Activated CD4-positive, alpha-beta T cell treated with anti-CD3 and anti-CD28 coated beads for 24 hours (primary cell): ENCODE data around the gene RIMBP2.

Experiments used
- DNase-seq, 2 donors: peaks; one replicate each; pipeline ENCODE4 v3.0.0-alpha.2; 2020; ENCODE audit warnings: low read depth in 2 of 2

RIMBP2 gene

GRCh38 chr12:130485291-130486145 lies 230.6 kb downstream of the RIMBP2 start:
- no peak for DNase-seq

GRCh38 chr12:130484221-130484620 lies 231.9 kb downstream of the RIMBP2 start:
- DNase-seq = no peak

DNA sequence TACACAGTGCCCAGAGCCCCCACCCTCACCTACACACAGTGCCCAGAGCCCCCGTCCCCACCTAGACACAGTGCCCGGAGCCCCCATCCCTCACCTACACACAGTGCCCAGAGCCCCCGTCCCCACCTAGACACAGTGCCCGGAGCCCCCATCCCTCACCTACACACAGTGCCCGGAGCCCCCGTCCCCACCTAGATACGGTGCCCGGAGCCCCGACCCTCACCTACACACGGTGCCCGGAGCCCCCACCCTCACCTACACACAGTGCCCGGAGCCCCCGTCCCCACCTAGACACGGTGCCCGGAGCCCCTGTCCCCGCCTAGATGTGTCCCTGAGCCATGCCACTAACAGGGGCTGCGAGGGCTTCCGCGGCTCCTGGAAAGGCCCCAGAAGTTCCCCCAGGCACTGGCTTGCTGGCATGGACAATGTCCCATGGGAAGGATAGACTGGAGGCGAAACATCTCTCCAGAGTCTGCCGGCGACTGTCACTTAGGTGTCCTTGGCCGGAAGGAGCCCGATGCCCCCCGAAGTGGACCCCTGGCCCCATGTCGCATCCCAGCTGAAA lies 232.4 kb downstream of the RIMBP2 start:
- DNase-seq = no peak

DNA sequence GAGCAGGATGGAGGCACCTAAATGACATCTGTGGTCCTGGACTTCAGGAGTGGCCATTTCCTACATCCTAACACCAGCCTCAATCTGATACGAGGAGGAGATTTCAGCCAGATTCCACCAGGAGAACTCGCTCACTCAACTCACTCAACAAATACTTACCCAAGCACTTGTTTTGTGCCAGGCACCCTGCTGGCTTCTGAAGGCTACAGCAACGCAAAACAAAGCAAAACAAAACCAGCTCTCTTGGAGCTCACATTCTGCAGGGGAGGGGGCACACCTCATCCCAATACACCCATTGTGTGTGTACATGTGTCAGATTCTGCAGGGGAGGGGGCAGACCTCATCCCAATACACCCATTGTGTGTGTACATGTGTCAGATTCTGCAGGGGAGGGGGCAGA lies 233.7 kb downstream of the RIMBP2 start:
- DNase-seq = no peak

- no peak for DNase-seq
Measured at GRCh38 chr12:130481392-130481879, 234.7 kb downstream of the RIMBP2 start.

DNA sequence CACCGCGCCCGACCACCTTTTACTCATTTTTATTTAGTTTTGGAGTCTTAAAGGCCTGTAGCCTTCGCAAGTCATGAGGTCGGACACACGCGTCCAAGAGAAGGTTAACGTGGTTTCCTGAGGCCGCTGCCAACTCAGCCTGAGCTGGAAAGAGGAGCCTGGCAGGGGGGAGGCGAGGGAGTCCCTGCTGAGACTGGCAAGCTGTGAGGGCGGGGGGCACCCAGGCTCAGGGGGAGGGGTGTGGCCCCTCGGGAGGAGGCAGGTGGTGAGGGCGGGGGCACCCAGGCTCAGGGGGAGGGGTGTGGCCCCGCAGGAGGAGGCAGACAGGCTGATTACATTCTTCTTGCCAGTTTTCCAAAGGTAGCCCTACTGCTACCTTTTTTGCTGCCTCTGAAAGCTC lies 235.2 kb downstream of the RIMBP2 start:
- no peak for DNase-seq

GRCh38 chr12:130480231-130480630 lies 235.9 kb downstream of the RIMBP2 start:
- no peak for DNase-seq

DNA sequence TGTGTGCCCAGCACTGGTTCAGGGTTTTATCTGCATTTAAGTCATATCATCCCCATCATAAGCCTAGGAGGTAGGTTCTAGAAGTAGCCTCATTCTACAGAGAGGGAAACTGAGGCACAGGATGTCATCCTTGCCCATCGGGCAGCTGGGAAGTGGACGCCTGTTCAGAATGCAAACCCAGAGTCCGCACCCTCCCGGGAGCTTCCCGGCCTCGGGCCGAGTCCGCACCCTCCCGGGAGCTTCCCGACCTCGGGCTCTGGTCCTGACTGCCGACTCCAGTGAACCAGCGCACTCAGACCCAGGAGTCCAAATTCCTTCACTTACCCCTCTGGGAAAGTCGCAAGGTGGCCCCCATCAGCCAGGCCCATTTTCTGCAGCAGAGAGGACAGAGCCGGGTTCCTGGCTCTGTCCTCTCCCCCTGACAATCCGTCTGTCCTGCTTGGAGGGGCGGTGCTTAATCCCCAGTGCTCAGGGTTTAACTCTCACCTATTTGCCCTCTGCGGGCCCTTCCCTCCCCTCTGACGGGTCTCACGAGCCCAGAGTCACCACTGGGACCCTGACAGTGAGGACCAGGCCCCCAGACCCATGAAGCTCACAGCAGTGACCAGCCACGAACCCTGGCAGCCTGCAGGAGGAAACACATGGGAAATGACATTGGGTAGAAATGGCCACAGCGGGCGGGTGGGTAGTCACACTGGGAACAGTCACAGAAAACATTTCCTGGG lies 236.5 kb downstream of the RIMBP2 start:
- DNase-seq = no peak

- no peak for DNase-seq
Measured at GRCh38 chr12:130478786-130479185, 237.3 kb downstream of the RIMBP2 start.

- no peak for DNase-seq
Measured at GRCh38 chr12:130477701-130478100, 238.4 kb downstream of the RIMBP2 start.

DNA sequence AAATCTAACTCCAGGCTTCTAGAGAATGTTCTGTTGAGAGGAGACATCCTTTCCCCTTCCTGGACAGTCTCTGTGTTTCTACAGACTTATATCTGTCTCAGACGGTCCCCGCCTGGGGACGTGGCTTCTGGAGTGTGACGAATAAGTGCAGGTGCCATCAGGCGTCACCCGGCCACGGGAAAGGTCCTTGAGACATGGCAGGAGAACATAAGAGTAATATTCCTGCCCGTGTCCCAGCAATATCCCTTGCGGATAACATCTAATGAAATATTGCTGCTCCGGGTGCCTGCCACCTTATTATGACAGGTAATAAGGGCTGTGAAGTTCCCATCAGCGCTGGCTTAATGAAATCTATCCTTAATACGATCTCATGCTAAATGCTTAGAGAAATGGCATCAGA lies 238.8 kb downstream of the RIMBP2 start:
- DNase-seq = no peak

DNA sequence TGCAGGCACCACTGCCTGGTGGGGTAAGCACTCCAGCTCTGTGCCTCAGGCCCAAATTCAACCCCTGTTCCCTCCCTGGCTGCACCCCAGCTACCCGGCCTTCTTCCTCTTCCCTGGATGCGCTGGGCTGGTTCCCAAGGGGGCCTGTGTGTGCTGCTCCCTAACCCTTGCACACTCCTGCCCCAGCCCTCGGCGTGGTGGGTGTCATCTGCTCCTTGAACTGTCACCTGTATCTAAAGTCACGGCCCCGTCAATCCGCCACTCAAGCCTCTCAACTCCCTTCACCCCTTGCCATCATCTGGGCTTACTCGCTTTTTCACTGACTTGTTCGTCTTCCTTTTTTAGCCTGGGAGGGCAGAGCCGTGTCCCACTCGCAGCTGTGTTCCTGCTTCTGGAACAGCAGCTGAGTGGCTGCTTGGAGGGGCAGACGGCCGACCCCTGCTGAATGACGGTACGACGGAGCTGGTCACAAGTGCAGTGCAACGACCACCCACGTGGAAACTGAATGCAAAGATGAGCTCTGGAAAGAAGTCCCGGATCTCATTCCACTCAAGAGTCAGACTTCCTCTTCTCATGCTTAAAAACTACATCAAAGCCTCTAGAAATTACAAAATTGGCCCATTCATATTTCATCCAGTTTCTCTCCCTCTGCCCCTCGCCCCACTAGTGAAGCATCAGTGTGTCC lies 239.5 kb downstream of the RIMBP2 start:
- no peak for DNase-seq

GRCh38 chr12:130474599-130475269 lies 241.4 kb downstream of the RIMBP2 start:
- no peak for DNase-seq

DNA sequence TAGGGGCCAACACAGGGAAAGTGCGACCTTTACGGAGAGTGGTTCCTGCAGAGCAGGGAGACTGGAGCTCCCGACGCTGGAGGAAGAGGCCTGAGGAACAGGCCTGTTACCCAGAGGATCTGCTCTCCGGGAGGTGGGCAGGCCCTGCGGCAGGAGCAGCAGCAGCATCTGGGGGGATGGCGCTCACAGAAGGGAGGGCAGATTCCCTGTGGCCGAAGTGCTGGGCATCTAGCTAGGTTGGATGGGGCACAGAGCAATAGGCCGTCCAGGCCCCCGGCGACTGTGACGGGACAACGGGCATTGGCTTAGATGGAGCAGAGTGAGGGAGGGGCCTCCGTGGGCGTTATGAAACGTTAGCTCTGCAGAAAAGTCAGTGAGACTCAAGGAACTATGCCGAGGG lies 242.8 kb downstream of the RIMBP2 start:
- no peak for DNase-seq

DNA sequence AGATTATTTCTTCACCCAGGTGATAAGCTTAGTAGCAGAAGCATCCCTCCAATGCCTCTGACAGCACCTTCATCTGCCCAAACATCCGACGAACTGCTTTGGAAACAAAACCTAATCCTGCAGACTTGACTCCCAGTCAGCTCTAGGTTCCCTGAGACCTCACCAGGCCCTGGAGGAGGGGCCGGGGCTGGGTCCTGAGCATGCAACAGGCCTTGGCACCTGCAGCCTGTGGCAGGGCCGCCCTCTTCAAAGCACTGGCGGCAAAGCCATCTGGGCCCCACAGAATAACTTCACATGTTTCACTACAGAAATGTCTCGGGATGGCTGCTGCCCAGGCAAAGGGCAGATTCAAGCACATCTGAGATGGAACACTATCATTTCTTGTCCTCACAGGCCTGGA lies 245.1 kb downstream of the RIMBP2 start:
- no peak for DNase-seq

- DNase-seq = no peak
Measured at GRCh38 chr12:130469552-130469951, 246.5 kb downstream of the RIMBP2 start.

DNA sequence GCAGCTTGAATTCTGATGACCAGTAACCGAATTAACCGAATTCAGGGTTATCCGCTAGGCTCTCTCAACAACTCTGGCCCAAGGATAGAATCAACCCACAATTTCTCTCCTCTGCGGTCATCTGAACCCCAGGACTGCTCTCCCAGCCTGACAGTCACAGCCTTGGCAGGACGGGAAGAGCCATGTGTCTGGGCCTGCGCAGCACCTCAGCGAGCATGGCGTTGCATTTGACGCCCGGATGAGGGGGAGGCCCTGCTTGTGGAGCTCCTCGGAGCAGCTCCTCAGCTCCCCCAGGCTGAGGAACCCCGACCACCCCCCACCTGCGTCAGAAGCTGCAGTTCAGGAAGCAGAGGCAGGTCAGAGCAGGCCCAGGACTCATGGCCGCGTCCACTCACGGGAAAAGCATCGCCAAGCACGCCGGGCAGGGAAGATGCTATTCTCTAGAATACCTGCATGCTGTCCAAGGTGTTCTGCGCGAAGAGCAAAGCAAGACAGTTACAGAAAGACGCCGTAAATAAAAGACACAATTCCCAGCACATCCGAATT lies 247.3 kb downstream of the RIMBP2 start:
- no peak for DNase-seq

GRCh38 chr12:130468186-130468585 lies 247.9 kb downstream of the RIMBP2 start:
- no peak for DNase-seq

DNA sequence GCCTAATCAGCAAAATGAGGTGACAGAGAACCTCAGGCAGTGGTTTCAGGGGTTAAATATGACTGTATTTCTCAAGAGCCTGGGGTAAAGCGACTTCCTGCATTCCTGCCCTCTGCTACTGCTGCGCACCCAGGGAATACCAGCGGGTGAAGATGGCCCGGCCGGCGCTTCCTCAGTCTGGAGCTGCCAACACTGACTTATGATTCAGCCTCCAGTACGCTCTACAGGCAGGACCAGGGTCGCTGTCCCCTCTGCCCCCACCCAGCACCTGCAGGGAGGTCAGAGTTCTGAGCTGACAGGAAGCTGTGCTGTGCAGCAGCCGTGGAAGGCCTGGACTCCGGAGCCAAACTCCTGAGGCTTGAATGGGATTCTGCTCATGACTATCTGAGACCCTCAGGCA lies 250.5 kb downstream of the RIMBP2 start:
- no peak for DNase-seq

GRCh38 chr12:130465046-130465445 lies 251.1 kb downstream of the RIMBP2 start:
- DNase-seq = no peak
